Astrocyte (in vitro differentiated cells and primary cell): Measurements from ENCODE around the gene ARID5A. TPM values are rescaled to one million over a fixed set of nuclear protein-coding genes. Genes with fewer than 3 reads are reported as not detected.

Experiments used
- DNase-seq: peaks from one replicate; pipeline ENCODE4 v3.0.0-alpha.2; 2010; ENCODE audit warnings: low read depth
- FAIRE-seq: peaks from 2 replicates; lab custom pipeline; 2011; peaks lifted over from hg19 to GRCh38; lab: Jason Lieb, UNC
- H2AFZ ChIP-seq: 2 replicates; pipeline ENCODE4 v1.6.0; 2012; ENCODE audit warnings: low read depth, low read length, inconsistent platforms
- H3K27ac ChIP-seq: 2 replicates; pipeline ENCODE4 v1.5.1; 2011; ENCODE audit warnings: low read depth, low read length, inconsistent platforms
- H3K27me3 ChIP-seq: 2 replicates; pipeline ENCODE4 v1.6.0; 2011; ENCODE audit warnings: low read length, inconsistent platforms; ENCODE audit not compliant: insufficient read depth
- H3K36me3 ChIP-seq: 2 replicates; pipeline ENCODE4 v1.5.1; 2011; ENCODE audit warnings: low read length, inconsistent platforms; ENCODE audit not compliant: insufficient read depth
- H3K4me1 ChIP-seq: 2 replicates; pipeline ENCODE4 v1.5.1; 2011; ENCODE audit warnings: low read length, inconsistent platforms; ENCODE audit not compliant: insufficient read depth
- H3K4me2 ChIP-seq: 2 replicates; pipeline ENCODE4 v1.6.0; 2012; ENCODE audit warnings: low read length, inconsistent platforms
- H3K4me3 ChIP-seq: 2 replicates; pipeline ENCODE4 v1.5.1; 2011; ENCODE audit warnings: low read depth, mild to moderate bottlenecking, low read length, inconsistent platforms; ENCODE audit not compliant: insufficient read depth
- H3K79me2 ChIP-seq: 2 replicates; pipeline ENCODE4 v1.6.0; 2012; ENCODE audit warnings: mild to moderate bottlenecking, low read length, inconsistent platforms; ENCODE audit not compliant: insufficient read depth
- H3K9ac ChIP-seq: 2 replicates; pipeline ENCODE4 v1.6.0; 2012; ENCODE audit warnings: mild to moderate bottlenecking, low read length, inconsistent platforms
- H3K9me3 ChIP-seq: 2 replicates; pipeline ENCODE4 v1.5.1; 2012; ENCODE audit warnings: low read depth, mild to moderate bottlenecking, low read length, inconsistent platforms; ENCODE audit not compliant: insufficient read depth
- H4K20me1 ChIP-seq: 2 replicates; pipeline ENCODE4 v1.6.0; 2012; ENCODE audit warnings: low read length, inconsistent platforms; ENCODE audit not compliant: insufficient read depth
- H3K27ac Mint-ChIP-seq: one replicate; pipeline ENCODE4 v1.8.0; 2021; ENCODE audit warnings: mild to moderate bottlenecking, mixed read lengths; ENCODE audit not compliant: unreplicated experiment
- H3K27me3 Mint-ChIP-seq: one replicate; pipeline ENCODE4 v1.8.0; 2021; ENCODE audit warnings: low read depth, mixed read lengths; ENCODE audit not compliant: unreplicated experiment
- H3K36me3 Mint-ChIP-seq: one replicate; pipeline ENCODE4 v1.8.0; 2021; ENCODE audit warnings: low read depth, mixed read lengths; ENCODE audit not compliant: unreplicated experiment
- H3K4me1 Mint-ChIP-seq: one replicate; pipeline ENCODE4 v1.8.0; 2021; ENCODE audit warnings: low read depth, mixed read lengths; ENCODE audit not compliant: unreplicated experiment
- H3K4me3 Mint-ChIP-seq: one replicate; pipeline ENCODE4 v1.8.0; 2021; ENCODE audit warnings: mild to moderate bottlenecking, moderate library complexity, mixed read lengths; ENCODE audit not compliant: unreplicated experiment
- H3K9me3 Mint-ChIP-seq: one replicate; pipeline ENCODE4 v1.8.0; 2021; ENCODE audit warnings: mild to moderate bottlenecking, mixed read lengths; ENCODE audit not compliant: unreplicated experiment
- CTCF ChIP-seq: IDR thresholded peaks from 2 replicates; pipeline ENCODE4 v1.5.1; 2011; ENCODE audit warnings: low read depth, mild to moderate bottlenecking, inconsistent platforms, low read length, moderate library complexity; ENCODE audit not compliant: insufficient read depth
- EZH2 ChIP-seq: IDR thresholded peaks from 2 replicates; pipeline ENCODE4 v1.6.1; 2012; ENCODE audit warnings: mild to moderate bottlenecking, low read length, inconsistent platforms; ENCODE audit not compliant: insufficient read depth
- total RNA-seq: library from RNA; stranded (reverse); gene quantifications from 2 replicates; pipeline ENCODE4 v1.2.1, GENCODE V29; 2021

ARID5A gene
- total RNA-seq, 1 donor from 2014 or later = 11.8 TPM

DNA sequence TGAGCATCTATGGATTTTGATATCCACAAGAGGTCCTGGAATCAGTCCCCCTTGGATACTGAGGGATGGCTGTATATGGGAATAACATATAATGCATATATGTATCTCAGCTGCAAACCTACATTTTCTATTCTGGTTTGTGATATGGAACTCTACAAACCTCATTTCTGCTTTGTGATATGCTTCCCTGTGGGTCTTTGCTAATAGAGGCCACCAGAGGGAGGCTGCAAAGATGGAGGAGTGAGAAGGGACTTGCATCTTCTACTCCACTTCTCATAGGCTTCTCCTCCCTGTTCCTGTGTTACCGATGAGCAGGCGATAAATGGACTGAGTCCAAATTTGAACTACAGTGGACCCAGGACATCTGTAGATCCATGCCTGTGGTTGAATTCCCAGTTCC, 37.8 kb downstream of the ARID5A start:
- FAIRE-seq (no peak), DNase-seq (no peak)
- Histone ChIP-seq H3K27me3 (no peaks in the 10 kb centered on the region), H3K4me1 (no peaks in the 10 kb centered on the region), H3K27ac (no peak overlapping the region), H3K36me3 (no peaks in the 10 kb centered on the region), H3K9me3 (no peaks in the 10 kb centered on the region), H2AFZ (no peak overlapping the region), H3K9ac (no peak overlapping the region), H3K79me2 (no peaks in the 10 kb centered on the region), H4K20me1 (no peaks in the 10 kb centered on the region), H3K4me3 (no peak overlapping the region), H3K4me2 (no peak overlapping the region)
- Mint-ChIP-seq H3K27ac (no peak overlapping the region), H3K27me3 (no peaks in the 10 kb centered on the region), H3K4me3 (no peak overlapping the region), H3K36me3 (peaks cover 6% of the 10 kb centered on the region), H3K9me3 (peaks cover 5% of the 10 kb centered on the region), H3K4me1 (peaks cover 3% of the 10 kb centered on the region)
- TF ChIP-seq EZH2 (no peak), CTCF (no peak)

DNA sequence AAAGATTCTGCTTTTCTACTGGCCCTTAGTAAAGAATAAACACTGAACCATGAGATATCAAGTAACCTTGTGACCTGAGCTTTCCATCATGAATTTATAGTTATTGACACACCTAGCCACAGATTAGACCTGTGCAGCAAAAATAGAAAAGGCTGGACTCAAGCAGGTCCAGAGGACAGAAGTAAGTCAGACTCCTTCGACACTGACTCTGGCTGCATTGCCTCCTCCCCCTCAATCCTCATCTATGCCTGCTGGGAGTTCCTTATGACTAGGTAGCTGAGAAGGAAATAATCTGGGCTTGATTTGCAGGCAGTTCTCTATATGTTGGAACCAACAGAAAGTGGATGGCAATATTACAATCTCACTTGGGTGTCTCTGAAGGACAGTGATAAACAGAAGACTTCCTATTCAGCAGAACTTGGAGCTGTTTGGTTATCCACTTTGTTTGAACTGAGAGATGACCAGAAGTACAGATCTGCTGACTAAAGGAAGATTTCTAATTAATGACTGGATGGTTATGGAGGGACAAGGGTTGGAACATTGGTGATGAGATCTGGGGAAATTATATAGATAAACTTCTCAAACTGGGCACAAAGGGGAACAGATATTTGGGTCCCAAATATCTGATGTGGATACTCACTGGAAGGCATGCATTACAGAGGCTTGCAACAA, 39.4 kb downstream of the ARID5A start:
- Mint-ChIP-seq H3K9me3 (peaks cover 3% of the 10 kb centered on the region), H3K27me3 (no peaks in the 10 kb centered on the region), H3K27ac (no peak overlapping the region), H3K4me3 (no peak overlapping the region), H3K36me3 (peaks cover 3% of the 10 kb centered on the region), H3K4me1 (peaks cover 3% of the 10 kb centered on the region)
- Histone ChIP-seq H3K9ac (no peak overlapping the region), H3K4me1 (no peaks in the 10 kb centered on the region), H3K4me3 (no peak overlapping the region), H3K27ac (no peak overlapping the region), H3K27me3 (no peaks in the 10 kb centered on the region), H3K4me2 (no peak overlapping the region), H3K36me3 (no peaks in the 10 kb centered on the region), H4K20me1 (no peaks in the 10 kb centered on the region), H2AFZ (no peak overlapping the region), H3K9me3 (no peaks in the 10 kb centered on the region), H3K79me2 (no peaks in the 10 kb centered on the region)
- FAIRE-seq = no peak
- TF ChIP-seq EZH2 (no peak), CTCF (no peak)
- no peak for DNase-seq

- peaks cover 3% of the 10 kb centered on the region for H3K36me3 Mint-ChIP-seq
- DNase-seq = no peak
- Histone ChIP-seq H3K4me2 (no peak overlapping the region), H3K79me2 (no peaks in the 10 kb centered on the region), H3K36me3 (no peaks in the 10 kb centered on the region), H3K4me3 (no peak overlapping the region), H3K27ac (no peak overlapping the region), H3K9ac (no peak overlapping the region), H3K9me3 (no peaks in the 10 kb centered on the region), H2AFZ (no peak overlapping the region), H4K20me1 (no peaks in the 10 kb centered on the region), H3K4me1 (no peaks in the 10 kb centered on the region), H3K27me3 (no peaks in the 10 kb centered on the region)
- peaks cover 1% of the 10 kb centered on the region for H3K9me3 Mint-ChIP-seq
- no peaks in the 10 kb centered on the region for H3K27me3 Mint-ChIP-seq
- H3K27ac Mint-ChIP-seq = no peak overlapping the region
- peaks cover 3% of the 10 kb centered on the region for H3K4me1 Mint-ChIP-seq
- TF ChIP-seq EZH2 (no peak), CTCF (no peak)
- no peak for FAIRE-seq
- H3K4me3 Mint-ChIP-seq = no peak overlapping the region
Measured at GRCh38 chr2:96577501-96577900, 40.9 kb downstream of the ARID5A start.
